ENCODE data around the gene NCAM1.

Gene NCAM1

DNA sequence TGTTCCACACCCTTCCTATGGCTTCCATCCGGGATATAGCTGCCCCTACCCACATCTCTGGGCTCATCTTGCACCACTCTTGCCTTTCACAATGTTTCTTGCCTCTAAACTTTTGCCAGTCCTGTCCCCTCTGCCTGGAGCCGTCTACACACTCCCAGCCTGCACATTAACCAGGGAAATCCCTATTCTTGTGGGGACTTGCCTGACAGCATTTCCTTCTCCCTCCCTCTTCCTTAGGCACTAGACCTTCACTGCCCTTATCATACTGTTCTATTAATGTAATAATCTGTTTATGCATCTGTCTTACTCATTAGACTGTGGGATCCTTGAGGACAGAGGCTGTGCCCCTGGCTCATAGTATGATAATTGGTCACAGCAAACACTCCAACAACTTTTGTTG, 347.4 kb downstream of the NCAM1 start:
- Histone ChIP-seq H3K9ac (ENCODE audit: low read depth, low read length) (no peak overlapping the region), H3K4me3 (ENCODE audit: low read depth in 1 of 2, low read length in 2 of 2) (no peak overlapping the region), H2AFZ (ENCODE audit: low read depth, low read length) (no peak overlapping the region), H4K20me1 (ENCODE audit: insufficient read depth, low read length) (no peaks in the 10 kb centered on the region), H3K27ac (ENCODE audit: low read length) (no peak overlapping the region), H3K27me3 (ENCODE audit: insufficient read depth, low read length, poor library complexity) (peaks cover 13% of the 10 kb centered on the region), H3K4me1 (ENCODE audit: insufficient read depth, low read length) (no peaks in the 10 kb centered on the region), H3K9me3 (ENCODE audit: insufficient read depth, low read length, severe bottlenecking) (no peaks in the 10 kb centered on the region), H3K4me2 (ENCODE audit: insufficient read depth, low read length) (no peak overlapping the region), H3K36me3 (ENCODE audit: insufficient read depth, low read length) (no peaks in the 10 kb centered on the region), H3K79me2 (ENCODE audit: insufficient read depth, low read length) (no peaks in the 10 kb centered on the region)
- TF ChIP-seq EZH2 (IDR thresholded peaks at IDR 0.05; ENCODE audit: borderline replicate concordance, low read depth, low read length, severe bottlenecking), result no peak
- TF ChIP-seq, protein P1, sequence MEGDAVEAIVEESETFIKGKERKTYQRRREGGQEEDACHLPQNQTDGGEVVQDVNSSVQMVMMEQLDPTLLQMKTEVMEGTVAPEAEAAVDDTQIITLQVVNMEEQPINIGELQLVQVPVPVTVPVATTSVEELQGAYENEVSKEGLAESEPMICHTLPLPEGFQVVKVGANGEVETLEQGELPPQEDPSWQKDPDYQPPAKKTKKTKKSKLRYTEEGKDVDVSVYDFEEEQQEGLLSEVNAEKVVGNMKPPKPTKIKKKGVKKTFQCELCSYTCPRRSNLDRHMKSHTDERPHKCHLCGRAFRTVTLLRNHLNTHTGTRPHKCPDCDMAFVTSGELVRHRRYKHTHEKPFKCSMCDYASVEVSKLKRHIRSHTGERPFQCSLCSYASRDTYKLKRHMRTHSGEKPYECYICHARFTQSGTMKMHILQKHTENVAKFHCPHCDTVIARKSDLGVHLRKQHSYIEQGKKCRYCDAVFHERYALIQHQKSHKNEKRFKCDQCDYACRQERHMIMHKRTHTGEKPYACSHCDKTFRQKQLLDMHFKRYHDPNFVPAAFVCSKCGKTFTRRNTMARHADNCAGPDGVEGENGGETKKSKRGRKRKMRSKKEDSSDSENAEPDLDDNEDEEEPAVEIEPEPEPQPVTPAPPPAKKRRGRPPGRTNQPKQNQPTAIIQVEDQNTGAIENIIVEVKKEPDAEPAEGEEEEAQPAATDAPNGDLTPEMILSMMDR (IDR thresholded peaks at IDR 0.05; ENCODE audit: borderline replicate concordance, extremely low read depth, low read length, poor library complexity, severe bottlenecking), result no peak
- DNase-seq, result no peak
- ATAC-seq (ENCODE audit: insufficient read depth, low read depth), result no peak

DNA sequence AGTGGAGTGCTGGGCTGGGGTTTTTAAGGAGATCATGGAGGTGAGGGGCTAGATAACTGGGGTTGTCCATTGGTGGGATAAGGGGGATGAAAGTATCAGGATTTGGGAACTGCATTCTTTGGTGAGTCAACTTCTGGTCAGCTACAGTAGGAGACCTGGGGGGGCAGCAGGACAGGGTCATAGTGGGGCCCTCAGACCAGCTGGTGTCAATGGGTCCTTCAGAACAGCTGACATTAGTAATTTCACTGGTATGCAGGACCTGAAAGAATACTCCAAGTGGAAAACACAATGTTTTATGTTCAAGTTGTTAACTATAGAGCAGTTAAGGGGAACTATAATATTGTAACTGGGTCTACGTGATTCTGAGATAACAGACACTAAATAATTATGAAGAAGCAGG, 350.3 kb downstream of the NCAM1 start:
- Histone ChIP-seq H3K4me3 (ENCODE audit: low read depth in 1 of 2, low read length in 2 of 2) (no peak overlapping the region), H3K4me1 (ENCODE audit: insufficient read depth, low read length) (no peaks in the 10 kb centered on the region), H3K27ac (ENCODE audit: low read length) (no peak overlapping the region), H3K4me2 (ENCODE audit: insufficient read depth, low read length) (no peak overlapping the region), H2AFZ (ENCODE audit: low read depth, low read length) (no peak overlapping the region), H3K9ac (ENCODE audit: low read depth, low read length) (no peak overlapping the region), H3K9me3 (ENCODE audit: insufficient read depth, low read length, severe bottlenecking) (no peaks in the 10 kb centered on the region), H3K79me2 (ENCODE audit: insufficient read depth, low read length) (no peaks in the 10 kb centered on the region), H3K36me3 (ENCODE audit: insufficient read depth, low read length) (no peaks in the 10 kb centered on the region), H4K20me1 (ENCODE audit: insufficient read depth, low read length) (no peaks in the 10 kb centered on the region), H3K27me3 (ENCODE audit: insufficient read depth, low read length, poor library complexity) (peaks cover 13% of the 10 kb centered on the region)
- DNase-seq (no peak), ATAC-seq (ENCODE audit: insufficient read depth, low read depth) (no peak)
- TF ChIP-seq, protein P1 (IDR thresholded peaks at IDR 0.05; ENCODE audit: borderline replicate concordance, extremely low read depth, low read length, poor library complexity, severe bottlenecking), result no peak
- TF ChIP-seq EZH2 (IDR thresholded peaks at IDR 0.05; ENCODE audit: borderline replicate concordance, low read depth, low read length, severe bottlenecking), result no peak

DNA sequence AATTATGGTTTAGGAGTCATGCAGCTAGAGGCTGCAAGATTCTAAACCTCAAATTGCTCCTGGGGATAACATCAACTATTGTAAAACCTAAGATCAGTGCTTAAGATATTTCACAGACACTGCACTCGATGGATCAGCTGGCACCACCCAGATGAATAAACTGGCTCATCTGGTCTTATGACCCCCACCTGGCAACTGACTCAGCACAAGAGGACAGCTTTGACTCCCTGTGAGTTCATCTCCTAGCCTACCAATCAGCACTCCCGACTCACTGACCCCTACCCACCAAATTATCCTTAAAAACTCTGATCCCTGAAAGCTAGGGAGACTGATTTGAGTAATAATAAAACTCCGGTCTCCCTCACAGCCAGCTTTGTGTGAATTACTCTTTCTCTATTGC, 352.4 kb downstream of the NCAM1 start:
- DNase-seq, result no peak
- no peak overlapping the region for H2AFZ ChIP-seq (ENCODE audit: low read depth, low read length)
- H3K9me3 ChIP-seq (ENCODE audit: insufficient read depth, low read length, severe bottlenecking), result no peaks in the 10 kb centered on the region
- no peaks in the 10 kb centered on the region for H3K79me2 ChIP-seq (ENCODE audit: insufficient read depth, low read length)
- ATAC-seq (ENCODE audit: insufficient read depth, low read depth), result no peak
- H3K4me3 ChIP-seq (ENCODE audit: low read depth in 1 of 2, low read length in 2 of 2), result no peak overlapping the region
- H4K20me1 ChIP-seq (ENCODE audit: insufficient read depth, low read length), result no peaks in the 10 kb centered on the region
- no peak overlapping the region for H3K9ac ChIP-seq (ENCODE audit: low read depth, low read length)
- H3K27ac ChIP-seq (ENCODE audit: low read length), result no peak overlapping the region
- H3K4me1 ChIP-seq (ENCODE audit: insufficient read depth, low read length), result no peaks in the 10 kb centered on the region
- no peaks in the 10 kb centered on the region for H3K36me3 ChIP-seq (ENCODE audit: insufficient read depth, low read length)
- H3K4me2 ChIP-seq (ENCODE audit: insufficient read depth, low read length), result no peak overlapping the region
- peaks cover 7% of the 10 kb centered on the region for H3K27me3 ChIP-seq (ENCODE audit: insufficient read depth, low read length, poor library complexity)
- TF ChIP-seq, protein P1 (IDR thresholded peaks at IDR 0.05; ENCODE audit: borderline replicate concordance, extremely low read depth, low read length, poor library complexity, severe bottlenecking), result no peak
- no peak for TF ChIP-seq EZH2 (IDR thresholded peaks at IDR 0.05; ENCODE audit: borderline replicate concordance, low read depth, low read length, severe bottlenecking)

DNA sequence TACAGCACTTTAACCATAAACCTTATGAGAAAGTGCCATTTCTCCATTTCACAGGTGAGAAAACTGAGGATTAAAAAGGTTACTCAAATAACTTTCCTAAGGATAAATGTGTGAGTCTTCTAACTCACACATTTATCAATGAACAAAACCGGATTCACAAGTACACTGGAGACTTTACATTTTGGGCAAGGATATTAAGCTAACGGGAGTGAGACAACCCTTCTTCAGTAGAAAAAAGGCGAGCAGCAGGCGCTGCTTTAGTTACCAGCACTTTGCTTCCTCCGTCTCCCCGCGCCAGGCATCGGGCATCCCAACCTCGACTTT, 352.8 kb downstream of the NCAM1 start:
- ATAC-seq (ENCODE audit: insufficient read depth, low read depth) (no peak), DNase-seq (no peak)
- H3K9ac ChIP-seq (ENCODE audit: low read depth, low read length), result no peak overlapping the region
- no peak overlapping the region for H3K4me2 ChIP-seq (ENCODE audit: insufficient read depth, low read length)
- no peak overlapping the region for H3K27ac ChIP-seq (ENCODE audit: low read length)
- H3K4me3 ChIP-seq (ENCODE audit: low read depth in 1 of 2, low read length in 2 of 2), result no peak overlapping the region
- no peaks in the 10 kb centered on the region for H3K9me3 ChIP-seq (ENCODE audit: insufficient read depth, low read length, severe bottlenecking)
- no peak for TF ChIP-seq EZH2 (IDR thresholded peaks at IDR 0.05; ENCODE audit: borderline replicate concordance, low read depth, low read length, severe bottlenecking)
- TF ChIP-seq, protein P1 (IDR thresholded peaks at IDR 0.05; ENCODE audit: borderline replicate concordance, extremely low read depth, low read length, poor library complexity, severe bottlenecking), result no peak
- no peaks in the 10 kb centered on the region for H3K79me2 ChIP-seq (ENCODE audit: insufficient read depth, low read length)
- no peaks in the 10 kb centered on the region for H4K20me1 ChIP-seq (ENCODE audit: insufficient read depth, low read length)
- no peak overlapping the region for H2AFZ ChIP-seq (ENCODE audit: low read depth, low read length)
- H3K27me3 ChIP-seq (ENCODE audit: insufficient read depth, low read length, poor library complexity), result peaks cover 5% of the 10 kb centered on the region
- no peaks in the 10 kb centered on the region for H3K4me1 ChIP-seq (ENCODE audit: insufficient read depth, low read length)
- H3K36me3 ChIP-seq (ENCODE audit: insufficient read depth, low read length), result no peaks in the 10 kb centered on the region
